Measurements from ENCODE around the gene MTTP. TPM values are rescaled to one million over a fixed set of nuclear protein-coding genes. Genes with fewer than 3 reads are reported as not detected.

MTTP gene
- total RNA-seq, 5 donors from 2014 or later (not counting 1 experiment from before 2014, with no cell fraction given), result 0.19 to 0.75 (median 0.37) TPM; not detected in 1

- Mint-ChIP-seq H3K4me3 (no peak overlapping the region), H3K4me1 (no peaks in the 10 kb centered on the region), H3K36me3 (no peaks in the 10 kb centered on the region), H3K27ac (no peak overlapping the region), H3K27me3 (peaks cover 35 to 41% of the 10 kb centered on the region in 2 donors), H3K9me3 (no peaks in the 10 kb centered on the region)
- WGBS (ENCODE audit: insufficient coverage), result 100% methylated on average over 3 of the region's 6 CpGs
- Histone ChIP-seq H3K9me3 (no peaks in the 10 kb centered on the region), H3K36me3 (ENCODE audit: control insufficient read depth in 2 of 2, extremely low read depth in 1 of 2, insufficient read depth in 1 of 2, low read length in 1 of 2) (no peaks in the 10 kb centered on the region), H3K4me1 (ENCODE audit: control insufficient read depth in 1 of 2, extremely low read depth in 1 of 2, insufficient read depth in 2 of 2, low read length in 2 of 2) (no peaks in the 10 kb centered on the region), H3K27ac (ENCODE audit: low read length) (no peak overlapping the region), H3K4me3 (ENCODE audit: control insufficient read depth in 1 of 2, extremely low read depth in 1 of 2, low read length in 1 of 2) (no peak overlapping the region), H3K27me3 (replicated peaks in 1 of 2; ENCODE audit: control insufficient read depth in 2 of 2, extremely low read depth in 1 of 2, insufficient read depth in 2 of 2, low read length in 1 of 2) (peaks cover 0 to 8% of the 10 kb centered on the region in 2 experiments)
- ChIA-PET CTCF (interaction anchor here in 1 of 2 donors (1.0 kb wide), 1 partner anchor 376 kb away, joined by 3 read pairs; no protein-coding TSS in a partner anchor), POLR2A (interaction anchor here (0.7 kb wide), 2 partner anchors 377 to 1740 kb away, joined by 3 read pairs; partner anchors contain the start of gene H2AZ1 (in 1 of the 2))
- DNase-seq, result no peak
- ATAC-seq (replicated peaks in 1 of 4), result no peak
Measured at GRCh38 chr4:99572527-99573240, 1.9 kb upstream of the MTTP start.

GRCh38 chr4:99573735-99574368, 772 bp upstream of the MTTP start:
- DNase-seq (no peak), ATAC-seq (replicated peaks in 1 of 4) (no peak)
- H3K4me3 ChIP-seq (ENCODE audit: control insufficient read depth in 1 of 2, extremely low read depth in 1 of 2, low read length in 1 of 2), result no peak overlapping the region
- H3K9me3 ChIP-seq, result no peaks in the 10 kb centered on the region
- Mint-ChIP-seq H3K4me1 (no peaks in the 10 kb centered on the region), H3K27me3 (peaks cover 27 to 33% of the 10 kb centered on the region in 2 donors), H3K27ac (no peak overlapping the region), H3K4me3 (no peak overlapping the region), H3K36me3 (no peaks in the 10 kb centered on the region), H3K9me3 (no peaks in the 10 kb centered on the region)
- ChIA-PET POLR2A (no interaction called here), CTCF (no interaction called here)
- H3K27me3 ChIP-seq (replicated peaks in 1 of 2; ENCODE audit: control insufficient read depth in 2 of 2, extremely low read depth in 1 of 2, insufficient read depth in 2 of 2, low read length in 1 of 2), result peaks cover 0 to 6% of the 10 kb centered on the region in 2 experiments
- no peaks in the 10 kb centered on the region for H3K4me1 ChIP-seq (ENCODE audit: control insufficient read depth in 1 of 2, extremely low read depth in 1 of 2, insufficient read depth in 2 of 2, low read length in 2 of 2)
- H3K27ac ChIP-seq (ENCODE audit: low read length), result no peak overlapping the region
- no CpG with 5 or more reads among the region's 1 CpG for WGBS (ENCODE audit: insufficient coverage)
- H3K36me3 ChIP-seq (ENCODE audit: control insufficient read depth in 2 of 2, extremely low read depth in 1 of 2, insufficient read depth in 1 of 2, low read length in 1 of 2), result no peaks in the 10 kb centered on the region

GRCh38 chr4:99578714-99579113, 4.1 kb downstream of the MTTP start:
- no peak overlapping the region for H3K4me3 ChIP-seq (ENCODE audit: control insufficient read depth in 1 of 2, extremely low read depth in 1 of 2, low read length in 1 of 2)
- no peak for DNase-seq
- ATAC-seq (replicated peaks in 1 of 4), result no peak
- H3K4me1 ChIP-seq (ENCODE audit: control insufficient read depth in 1 of 2, extremely low read depth in 1 of 2, insufficient read depth in 2 of 2, low read length in 2 of 2), result no peaks in the 10 kb centered on the region
- H3K9me3 Mint-ChIP-seq, result no peaks in the 10 kb centered on the region
- H3K9me3 ChIP-seq, result no peaks in the 10 kb centered on the region
- no peak overlapping the region for H3K27ac Mint-ChIP-seq
- H3K27ac ChIP-seq (ENCODE audit: low read length), result no peak overlapping the region
- no peak overlapping the region for H3K4me3 Mint-ChIP-seq
- ChIA-PET CTCF (no interaction called here), POLR2A (no interaction called here)
- H3K36me3 Mint-ChIP-seq, result no peaks in the 10 kb centered on the region
- WGBS (ENCODE audit: insufficient coverage), result no CpG with 5 or more reads among the region's 2 CpGs
- no peaks in the 10 kb centered on the region for H3K36me3 ChIP-seq (ENCODE audit: control insufficient read depth in 2 of 2, extremely low read depth in 1 of 2, insufficient read depth in 1 of 2, low read length in 1 of 2)
- no peaks in the 10 kb centered on the region for H3K4me1 Mint-ChIP-seq
- no peaks in the 10 kb centered on the region for H3K27me3 ChIP-seq (replicated peaks in 1 of 2; ENCODE audit: control insufficient read depth in 2 of 2, extremely low read depth in 1 of 2, insufficient read depth in 2 of 2, low read length in 1 of 2)
- peaks cover 23 to 31% of the 10 kb centered on the region in 2 donors for H3K27me3 Mint-ChIP-seq

GRCh38 chr4:99585516-99585915, 10.9 kb downstream of the MTTP start:
- H3K36me3 ChIP-seq (ENCODE audit: control insufficient read depth in 2 of 2, extremely low read depth in 1 of 2, insufficient read depth in 1 of 2, low read length in 1 of 2), result no peaks in the 10 kb centered on the region
- no peaks in the 10 kb centered on the region for H3K9me3 Mint-ChIP-seq
- no CpG with 5 or more reads among the region's 1 CpG for WGBS (ENCODE audit: insufficient coverage)
- H3K27me3 Mint-ChIP-seq, result peaks cover 6 to 22% of the 10 kb centered on the region in 2 donors
- no peak overlapping the region for H3K4me3 ChIP-seq (ENCODE audit: control insufficient read depth in 1 of 2, extremely low read depth in 1 of 2, low read length in 1 of 2)
- H3K27me3 ChIP-seq (replicated peaks in 1 of 2; ENCODE audit: control insufficient read depth in 2 of 2, extremely low read depth in 1 of 2, insufficient read depth in 2 of 2, low read length in 1 of 2), result no peaks in the 10 kb centered on the region
- H3K4me3 Mint-ChIP-seq, result no peak overlapping the region
- H3K4me1 Mint-ChIP-seq, result no peaks in the 10 kb centered on the region
- ChIA-PET CTCF (no interaction called here), POLR2A (no interaction called here)
- H3K27ac Mint-ChIP-seq, result no peak overlapping the region
- no peak for ATAC-seq (replicated peaks in 1 of 4)
- no peaks in the 10 kb centered on the region for H3K9me3 ChIP-seq
- H3K36me3 Mint-ChIP-seq, result no peaks in the 10 kb centered on the region
- H3K27ac ChIP-seq (ENCODE audit: low read length), result no peak overlapping the region
- DNase-seq, result no peak
- no peaks in the 10 kb centered on the region for H3K4me1 ChIP-seq (ENCODE audit: control insufficient read depth in 1 of 2, extremely low read depth in 1 of 2, insufficient read depth in 2 of 2, low read length in 2 of 2)

- CTCF ChIA-PET, result no interaction called here
- Histone ChIP-seq H3K27me3 (replicated peaks in 1 of 2; ENCODE audit: control insufficient read depth in 2 of 2, extremely low read depth in 1 of 2, insufficient read depth in 2 of 2, low read length in 1 of 2) (no peaks in the 10 kb centered on the region), H3K27ac (ENCODE audit: low read length) (no peak overlapping the region), H3K36me3 (ENCODE audit: control insufficient read depth in 2 of 2, extremely low read depth in 1 of 2, insufficient read depth in 1 of 2, low read length in 1 of 2) (no peaks in the 10 kb centered on the region), H3K4me3 (ENCODE audit: control insufficient read depth in 1 of 2, extremely low read depth in 1 of 2, low read length in 1 of 2) (no peak overlapping the region), H3K9me3 (no peaks in the 10 kb centered on the region), H3K4me1 (ENCODE audit: control insufficient read depth in 1 of 2, extremely low read depth in 1 of 2, insufficient read depth in 2 of 2, low read length in 2 of 2) (no peaks in the 10 kb centered on the region)
- no CpG with 5 or more reads among the region's 2 CpGs for WGBS (ENCODE audit: insufficient coverage)
- Mint-ChIP-seq H3K4me3 (no peak overlapping the region), H3K27me3 (peaks cover 2 to 20% of the 10 kb centered on the region in 2 donors), H3K4me1 (no peaks in the 10 kb centered on the region), H3K9me3 (no peaks in the 10 kb centered on the region), H3K27ac (no peak overlapping the region), H3K36me3 (no peaks in the 10 kb centered on the region)
- DNase-seq (no peak), ATAC-seq (replicated peaks in 1 of 4) (no peak)
- POLR2A ChIA-PET, result no interaction called here
Measured at GRCh38 chr4:99586322-99586721, 11.7 kb downstream of the MTTP start.

GRCh38 chr4:99586797-99587196, 12.2 kb downstream of the MTTP start:
- CTCF ChIA-PET, result no interaction called here
- Mint-ChIP-seq H3K27ac (no peak overlapping the region), H3K9me3 (no peaks in the 10 kb centered on the region), H3K4me3 (no peak overlapping the region), H3K4me1 (no peaks in the 10 kb centered on the region), H3K36me3 (no peaks in the 10 kb centered on the region), H3K27me3 (peaks cover 2 to 16% of the 10 kb centered on the region in 2 donors)
- H3K9me3 ChIP-seq, result no peaks in the 10 kb centered on the region
- no peak overlapping the region for H3K27ac ChIP-seq (ENCODE audit: low read length)
- no CpG with 5 or more reads among the region's 1 CpG for WGBS (ENCODE audit: insufficient coverage)
- DNase-seq (no peak), ATAC-seq (replicated peaks in 1 of 4) (no peak)
- no peaks in the 10 kb centered on the region for H3K4me1 ChIP-seq (ENCODE audit: control insufficient read depth in 1 of 2, extremely low read depth in 1 of 2, insufficient read depth in 2 of 2, low read length in 2 of 2)
- POLR2A ChIA-PET, result no interaction called here
- H3K4me3 ChIP-seq (ENCODE audit: control insufficient read depth in 1 of 2, extremely low read depth in 1 of 2, low read length in 1 of 2), result no peak overlapping the region
- H3K36me3 ChIP-seq (ENCODE audit: control insufficient read depth in 2 of 2, extremely low read depth in 1 of 2, insufficient read depth in 1 of 2, low read length in 1 of 2), result no peaks in the 10 kb centered on the region
- no peaks in the 10 kb centered on the region for H3K27me3 ChIP-seq (replicated peaks in 1 of 2; ENCODE audit: control insufficient read depth in 2 of 2, extremely low read depth in 1 of 2, insufficient read depth in 2 of 2, low read length in 1 of 2)

Data from T-cell (primary cell).